Astrocyte (in vitro differentiated cells and primary cell): ENCODE measurements around the gene APBB3. TPM values are rescaled to one million over a fixed set of nuclear protein-coding genes. Genes with fewer than 3 reads are reported as not detected.

ENCODE experiments used
- DNase-seq: peaks from one replicate; pipeline ENCODE4 v3.0.0-alpha.2; 2010; ENCODE audit warnings: low read depth
- FAIRE-seq: peaks from 2 replicates; lab custom pipeline; 2011; peaks lifted over from hg19 to GRCh38; lab: Jason Lieb, UNC
- H2AFZ ChIP-seq: 2 replicates; pipeline ENCODE4 v1.6.0; 2012; ENCODE audit warnings: low read depth, low read length, inconsistent platforms
- H3K27ac ChIP-seq: 2 replicates; pipeline ENCODE4 v1.5.1; 2011; ENCODE audit warnings: low read depth, low read length, inconsistent platforms
- H3K27me3 ChIP-seq: 2 replicates; pipeline ENCODE4 v1.6.0; 2011; ENCODE audit warnings: low read length, inconsistent platforms; ENCODE audit not compliant: insufficient read depth
- H3K36me3 ChIP-seq: 2 replicates; pipeline ENCODE4 v1.5.1; 2011; ENCODE audit warnings: low read length, inconsistent platforms; ENCODE audit not compliant: insufficient read depth
- H3K4me1 ChIP-seq: 2 replicates; pipeline ENCODE4 v1.5.1; 2011; ENCODE audit warnings: low read length, inconsistent platforms; ENCODE audit not compliant: insufficient read depth
- H3K4me2 ChIP-seq: 2 replicates; pipeline ENCODE4 v1.6.0; 2012; ENCODE audit warnings: low read length, inconsistent platforms
- H3K4me3 ChIP-seq: 2 replicates; pipeline ENCODE4 v1.5.1; 2011; ENCODE audit warnings: low read depth, mild to moderate bottlenecking, low read length, inconsistent platforms; ENCODE audit not compliant: insufficient read depth
- H3K79me2 ChIP-seq: 2 replicates; pipeline ENCODE4 v1.6.0; 2012; ENCODE audit warnings: mild to moderate bottlenecking, low read length, inconsistent platforms; ENCODE audit not compliant: insufficient read depth
- H3K9ac ChIP-seq: 2 replicates; pipeline ENCODE4 v1.6.0; 2012; ENCODE audit warnings: mild to moderate bottlenecking, low read length, inconsistent platforms
- H3K9me3 ChIP-seq: 2 replicates; pipeline ENCODE4 v1.5.1; 2012; ENCODE audit warnings: low read depth, mild to moderate bottlenecking, low read length, inconsistent platforms; ENCODE audit not compliant: insufficient read depth
- H4K20me1 ChIP-seq: 2 replicates; pipeline ENCODE4 v1.6.0; 2012; ENCODE audit warnings: low read length, inconsistent platforms; ENCODE audit not compliant: insufficient read depth
- H3K27ac Mint-ChIP-seq: one replicate; pipeline ENCODE4 v1.8.0; 2021; ENCODE audit warnings: mild to moderate bottlenecking, mixed read lengths; ENCODE audit not compliant: unreplicated experiment
- H3K27me3 Mint-ChIP-seq: one replicate; pipeline ENCODE4 v1.8.0; 2021; ENCODE audit warnings: low read depth, mixed read lengths; ENCODE audit not compliant: unreplicated experiment
- H3K36me3 Mint-ChIP-seq: one replicate; pipeline ENCODE4 v1.8.0; 2021; ENCODE audit warnings: low read depth, mixed read lengths; ENCODE audit not compliant: unreplicated experiment
- H3K4me1 Mint-ChIP-seq: one replicate; pipeline ENCODE4 v1.8.0; 2021; ENCODE audit warnings: low read depth, mixed read lengths; ENCODE audit not compliant: unreplicated experiment
- H3K4me3 Mint-ChIP-seq: one replicate; pipeline ENCODE4 v1.8.0; 2021; ENCODE audit warnings: mild to moderate bottlenecking, moderate library complexity, mixed read lengths; ENCODE audit not compliant: unreplicated experiment
- H3K9me3 Mint-ChIP-seq: one replicate; pipeline ENCODE4 v1.8.0; 2021; ENCODE audit warnings: mild to moderate bottlenecking, mixed read lengths; ENCODE audit not compliant: unreplicated experiment
- CTCF ChIP-seq: IDR thresholded peaks from 2 replicates; pipeline ENCODE4 v1.5.1; 2011; ENCODE audit warnings: low read depth, mild to moderate bottlenecking, inconsistent platforms, low read length, moderate library complexity; ENCODE audit not compliant: insufficient read depth
- EZH2 ChIP-seq: IDR thresholded peaks from 2 replicates; pipeline ENCODE4 v1.6.1; 2012; ENCODE audit warnings: mild to moderate bottlenecking, low read length, inconsistent platforms; ENCODE audit not compliant: insufficient read depth
- total RNA-seq: library from RNA; stranded (reverse); gene quantifications from 2 replicates; pipeline ENCODE4 v1.2.1, GENCODE V29; 2021

The APBB3 gene
- total RNA-seq, 1 donor from 2014 or later = 20.4 TPM

GRCh38 chr5:140547508-140548299 lies 16.7 kb downstream of the APBB3 start, which contains the start of gene EIF4EBP3:
EIF4EBP3 (plus strand) TSS chr5:140547662; CDS start chr5:140547738, 76 bp downstream.
- H3K4me3 ChIP-seq = peak within 1 kb of the TSS; percentile 37

GRCh38 chr5:140546851-140547507 lies 17.4 kb downstream of the APBB3 start:
- Histone ChIP-seq H3K4me1 (peaks cover 15% of the 10 kb centered on the region), H3K4me3 (peak overlapping the region; percentile 37), H3K4me2 (peak overlapping the region; percentile 83), H3K27ac (peak overlapping the region; percentile 24), H3K9me3 (no peaks in the 10 kb centered on the region), H2AFZ (no peak overlapping the region), H4K20me1 (peaks cover 42% of the 10 kb centered on the region), H3K79me2 (peaks cover 5% of the 10 kb centered on the region), H3K27me3 (no peaks in the 10 kb centered on the region), H3K36me3 (peaks cover 31% of the 10 kb centered on the region), H3K9ac (peak overlapping the region; percentile 64)
- no peak for TF ChIP-seq CTCF
- H3K27ac Mint-ChIP-seq = peak overlapping the region; percentile 62
- FAIRE-seq (no peak), DNase-seq (no peak)
- H3K4me3 Mint-ChIP-seq = no peak overlapping the region
- H3K27me3 Mint-ChIP-seq = no peaks in the 10 kb centered on the region
- peaks cover 29% of the 10 kb centered on the region for H3K36me3 Mint-ChIP-seq
- H3K4me1 Mint-ChIP-seq = peaks cover 22% of the 10 kb centered on the region
- no peaks in the 10 kb centered on the region for H3K9me3 Mint-ChIP-seq

More at GRCh38 chr5:140547508-140548299, 16.7 kb downstream of the APBB3 start, which contains the start of gene EIF4EBP3:
- Histone ChIP-seq H3K79me2 (peaks cover 9% of the 10 kb centered on the region), H3K27me3 (no peaks in the 10 kb centered on the region), H3K4me1 (peaks cover 15% of the 10 kb centered on the region), H3K4me2 (peak within 1 kb of the TSS; percentile 83), H3K9me3 (no peaks in the 10 kb centered on the region), H4K20me1 (peaks cover 47% of the 10 kb centered on the region), H3K27ac (peak within 1 kb of the TSS; percentile 44), H3K9ac (peak within 1 kb of the TSS; percentile 64), H3K36me3 (peaks cover 33% of the 10 kb centered on the region), H2AFZ (no peak within 1 kb of the TSS)
- Mint-ChIP-seq H3K4me3 (peak within 1 kb of the TSS; percentile 73), H3K27ac (peak within 1 kb of the TSS; percentile 94), H3K27me3 (no peaks in the 10 kb centered on the region), H3K36me3 (peaks cover 27% of the 10 kb centered on the region), H3K9me3 (no peaks in the 10 kb centered on the region), H3K4me1 (peaks cover 22% of the 10 kb centered on the region)
- TF ChIP-seq EZH2 (no peak), CTCF (peak; percentile 28)
- FAIRE-seq (no peak), DNase-seq (peak; percentile 85)
